WTC11 (cell line): ENCODE data around the gene NHSL1.

Experiments
- ZNF263 ChIP-seq: sonication (generic); formaldehyde crosslinking; IDR thresholded peaks from 2 replicates; pipeline ENCODE4 v1.8.1; 2022; ENCODE audit warnings: low read depth, mild to moderate bottlenecking, moderate library complexity, missing genetic modification reagents
- TF ChIP-seq, protein P1 (sequence below): sonication (generic); formaldehyde crosslinking; IDR thresholded peaks from 2 replicates; pipeline ENCODE4 v1.8.0; 2022; ENCODE audit warnings: mild to moderate bottlenecking, missing genetic modification reagents

DNA sequence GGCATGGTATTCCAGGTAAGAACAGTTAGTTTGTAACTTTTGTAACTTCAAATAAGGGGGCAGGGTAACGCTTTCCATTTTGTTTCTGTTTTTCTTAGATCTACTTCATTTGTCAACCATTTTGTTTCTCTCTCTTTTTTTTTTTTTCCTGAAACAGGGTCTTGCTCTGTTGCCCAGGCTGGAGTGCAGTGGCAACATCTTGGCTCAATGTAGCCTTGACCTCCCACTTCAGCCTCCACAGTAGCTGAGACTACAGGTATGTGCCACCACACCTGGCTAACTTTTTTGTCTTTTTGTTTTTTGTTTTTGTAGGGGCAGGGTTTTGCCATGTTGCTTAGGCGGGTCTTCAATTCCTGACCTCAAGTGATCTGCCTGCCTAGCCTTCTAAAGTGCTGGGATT lies 32.1 kb upstream of the NHSL1 start:
- TF ChIP-seq ZNF263 (CRISPR knock-in tag) = no peak
- TF ChIP-seq, protein P1, sequence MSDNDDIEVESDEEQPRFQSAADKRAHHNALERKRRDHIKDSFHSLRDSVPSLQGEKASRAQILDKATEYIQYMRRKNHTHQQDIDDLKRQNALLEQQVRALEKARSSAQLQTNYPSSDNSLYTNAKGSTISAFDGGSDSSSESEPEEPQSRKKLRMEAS (CRISPR knock-in tag) = no peak
